GM18502 (cell line): ENCODE data around the gene CD81.

Source experiments
- ATAC-seq: cut with Tn5 transposase; IDR thresholded peaks from one replicate; pipeline ENCODE4 v1.9.1; 2021; ENCODE audit warnings: mild to moderate bottlenecking; ENCODE audit not compliant: unreplicated experiment, poor library complexity

CD81 gene

GRCh38 chr11:2374456-2375201, 2.5 kb upstream of the CD81 start:
- no peak for ATAC-seq

GRCh38 chr11:2375341-2375853, 1.7 kb upstream of the CD81 start:
- no peak for ATAC-seq

- ATAC-seq: no peak
These were observed 1.1 kb upstream of the CD81 start for GRCh38 chr11:2375964-2376551.

GRCh38 chr11:2377511-2378443, 667 bp downstream of the CD81 start:
- ATAC-seq: peak; percentile 36

GRCh38 chr11:2378527-2379210, 1.6 kb downstream of the CD81 start:
- ATAC-seq: no peak

- ATAC-seq: no peak
These were observed 2.5 kb downstream of the CD81 start for GRCh38 chr11:2379466-2380174.

GRCh38 chr11:2380396-2380795, 3.3 kb downstream of the CD81 start:
- no peak for ATAC-seq

- no peak for ATAC-seq
These were observed 3.8 kb downstream of the CD81 start for GRCh38 chr11:2380807-2381350.

GRCh38 chr11:2381494-2382128, 4.5 kb downstream of the CD81 start:
- ATAC-seq: no peak

- ATAC-seq: no peak
These were observed 5.0 kb downstream of the CD81 start for GRCh38 chr11:2382129-2382517.

GRCh38 chr11:2382936-2383851, 6.1 kb downstream of the CD81 start:
- ATAC-seq: no peak

- peak; percentile 30 for ATAC-seq
These were observed 7.0 kb downstream of the CD81 start for GRCh38 chr11:2383852-2384804.

GRCh38 chr11:2385156-2386151, 8.3 kb downstream of the CD81 start:
- ATAC-seq: peak; percentile 49

GRCh38 chr11:2386591-2386990, 9.5 kb downstream of the CD81 start:
- ATAC-seq: no peak

GRCh38 chr11:2387266-2387987, 10.3 kb downstream of the CD81 start:
- ATAC-seq: no peak
